Esophagus squamous epithelium (tissue), 5 donors: Measurements from ENCODE around the gene CNIH2. TPM values are rescaled to one million over a fixed set of nuclear protein-coding genes. Genes with fewer than 3 reads are reported as not detected.
"Not testable (repeated sequence)": the region's sequence is repeated elsewhere in the genome, so short reads cannot be mapped to it uniquely, and the experiment has no call there.

ENCODE experiments used
- DNase-seq: peaks from one replicate; lab custom pipeline; 2025; lab: John Stamatoyannopoulos, UW
- H3K27ac ChIP-seq, 4 donors: fragments of 200-600 bp; sonication (generic); one replicate each; pipeline ENCODE4 v1.5.1; 2016 to 2019; ENCODE audit warnings: mild to moderate bottlenecking in 1 of 4
- H3K27me3 ChIP-seq, 4 donors: fragments of 200-600 bp; sonication (generic); 1 replicate in 3 of 4; 2 replicates in 1 of 4; pipeline versions ENCODE4 v1.5.1 to v1.6.0; 2017 to 2021; ENCODE audit warnings: antibody characterized with exemption in 1 of 4
- H3K36me3 ChIP-seq, 3 donors: fragments of 200-600 bp; sonication (generic); one replicate each; pipeline ENCODE4 v1.5.1; 2016 to 2019
- H3K4me1 ChIP-seq, 3 donors: fragments of 200-600 bp; sonication (generic); one replicate each; pipeline ENCODE4 v1.5.1; 2017 to 2019
- H3K4me3 ChIP-seq, 4 donors: fragments of 200-600 bp; sonication (generic); 1 replicate in 3 of 4; 2 replicates in 1 of 4; pipeline ENCODE4 v1.5.1; 2016 to 2019; ENCODE audit warnings: mild to moderate bottlenecking in 2 of 4, moderate library complexity in 1 of 4
- H3K9me3 ChIP-seq, 3 donors: fragments of 200-600 bp; sonication (generic); one replicate each; pipeline ENCODE4 v1.5.1; 2016 to 2019
- POLR2A ChIP-seq, 4 donors: fragments of 450-650 bp; IDR thresholded peaks; one replicate each; pipeline ENCODE4 v1.6.1; 2017; ENCODE audit warnings: antibody characterized with exemption in 4 of 4, mild to moderate bottlenecking in 4 of 4, moderate library complexity in 3 of 4
- WGBS, 2 donors: methylation state at CpG; one replicate each; pipeline ENCODE4 v1.1.5; 2018; 5-methylcytosine and 5-hydroxymethylcytosine counted together
- intact Hi-C: fragments of 100-400 bp; cut with DNase I; formaldehyde crosslinking; loops from one replicate; pipeline ENCODE4 v1.15.0; 2022
- total RNA-seq, 4 donors: library from RNA; depleted of rRNA; stranded (reverse); fragments of >200 nt; gene quantifications; one replicate each; pipeline ENCODE4 v1.1.0, GENCODE V29; 2016
- TF ChIP-seq, protein P1 (sequence below), 6 experiments: fragments of 450-650 bp in 4 of 6; fragments of 200-600 bp in 2 of 6; sonication (generic) in 2 of 6; IDR thresholded peaks; one replicate each; pipeline ENCODE4 v1.5.1; 2016 to 2019; ENCODE audit warnings: antibody characterized with exemption in 6 of 6, mild to moderate bottlenecking in 4 of 6, moderate library complexity in 4 of 6
- donor health status: DM: yes; HTN: yes; CAD: no.

The CNIH2 gene
- total RNA-seq, 4 donors from 2014 or later, result 0.48 to 0.70 TPM; not detected in 2

DNA sequence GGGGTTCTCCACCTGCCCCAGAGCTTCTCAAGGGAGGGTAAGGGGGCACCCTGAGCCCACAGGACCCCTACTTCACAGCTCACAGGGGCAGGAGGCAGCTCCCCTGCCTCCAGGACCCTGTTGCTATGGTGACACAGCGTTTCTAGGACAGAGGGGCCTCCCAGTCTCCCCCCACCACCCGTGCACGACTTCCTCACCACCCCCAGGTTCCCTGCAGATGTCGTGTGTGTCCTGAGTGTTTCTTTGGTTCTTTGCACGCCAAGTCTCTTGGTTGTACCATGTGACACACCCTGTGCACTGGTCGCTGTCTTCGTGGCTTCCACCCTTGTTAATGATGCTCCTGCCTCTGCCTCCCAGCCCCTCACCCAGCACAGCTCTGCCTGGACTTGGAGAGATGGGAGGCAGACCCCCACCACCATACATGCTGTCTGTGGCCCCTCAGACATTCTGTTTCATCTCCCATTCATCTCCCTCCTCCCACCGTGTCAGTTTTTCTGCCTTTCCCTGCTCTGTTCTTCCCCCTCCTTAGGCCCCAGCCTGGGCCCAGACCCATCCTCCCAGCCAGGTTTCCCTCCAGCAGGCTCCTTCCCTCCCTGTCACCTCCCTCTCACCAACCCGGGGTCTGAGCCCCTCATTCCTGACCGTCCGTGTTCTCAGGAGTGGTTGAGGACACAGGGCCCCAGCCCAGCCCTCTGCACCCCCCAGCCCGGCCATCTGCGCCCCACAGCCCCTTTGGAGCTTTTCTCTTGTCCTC is 34.0 kb upstream of the CNIH2 start:
- H3K27me3 ChIP-seq, result no peaks in the 10 kb centered on the region
- H3K9me3 ChIP-seq, result no peaks in the 10 kb centered on the region
- H3K27ac ChIP-seq, result no peak overlapping the region
- intact Hi-C loops, result no loop called here
- no peaks in the 10 kb centered on the region for H3K4me1 ChIP-seq
- DNase-seq, result no peak
- no peak overlapping the region for H3K4me3 ChIP-seq
- TF ChIP-seq, protein P1, sequence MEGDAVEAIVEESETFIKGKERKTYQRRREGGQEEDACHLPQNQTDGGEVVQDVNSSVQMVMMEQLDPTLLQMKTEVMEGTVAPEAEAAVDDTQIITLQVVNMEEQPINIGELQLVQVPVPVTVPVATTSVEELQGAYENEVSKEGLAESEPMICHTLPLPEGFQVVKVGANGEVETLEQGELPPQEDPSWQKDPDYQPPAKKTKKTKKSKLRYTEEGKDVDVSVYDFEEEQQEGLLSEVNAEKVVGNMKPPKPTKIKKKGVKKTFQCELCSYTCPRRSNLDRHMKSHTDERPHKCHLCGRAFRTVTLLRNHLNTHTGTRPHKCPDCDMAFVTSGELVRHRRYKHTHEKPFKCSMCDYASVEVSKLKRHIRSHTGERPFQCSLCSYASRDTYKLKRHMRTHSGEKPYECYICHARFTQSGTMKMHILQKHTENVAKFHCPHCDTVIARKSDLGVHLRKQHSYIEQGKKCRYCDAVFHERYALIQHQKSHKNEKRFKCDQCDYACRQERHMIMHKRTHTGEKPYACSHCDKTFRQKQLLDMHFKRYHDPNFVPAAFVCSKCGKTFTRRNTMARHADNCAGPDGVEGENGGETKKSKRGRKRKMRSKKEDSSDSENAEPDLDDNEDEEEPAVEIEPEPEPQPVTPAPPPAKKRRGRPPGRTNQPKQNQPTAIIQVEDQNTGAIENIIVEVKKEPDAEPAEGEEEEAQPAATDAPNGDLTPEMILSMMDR (IDR thresholded peaks at IDR 0.05), result no peak
- TF ChIP-seq POLR2A (IDR thresholded peaks at IDR 0.05), result no peak
- WGBS, 2 donors, result 76 to 80% methylated on average over 13 of the region's 13 CpGs
- peaks cover 18 to 93% (median 28%) of the 10 kb centered on the region in 3 donors for H3K36me3 ChIP-seq

DNA sequence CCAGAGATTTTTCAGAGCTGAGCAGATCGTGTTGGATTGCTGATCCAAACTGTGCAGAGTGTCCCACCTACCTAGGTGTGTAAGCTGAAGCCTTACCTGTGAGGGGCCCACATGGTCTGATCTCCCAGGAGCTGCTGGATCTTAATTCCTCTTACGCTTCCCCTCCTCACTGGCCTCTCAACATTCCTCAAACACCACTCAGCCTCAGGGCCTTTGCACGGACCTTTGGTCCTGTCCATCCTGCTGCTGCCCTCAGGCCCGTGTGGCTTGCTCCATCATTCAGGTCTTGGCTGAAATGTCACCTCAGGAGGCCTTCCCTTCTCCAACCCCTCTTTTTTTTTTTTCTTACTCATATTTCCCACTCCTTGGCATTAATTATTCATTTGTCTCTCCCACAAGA is 30.7 kb upstream of the CNIH2 start:
- intact Hi-C loops, result no loop called here
- Histone ChIP-seq H3K4me1 (no peaks in the 10 kb centered on the region), H3K9me3 (no peaks in the 10 kb centered on the region), H3K4me3 (no peak overlapping the region), H3K27me3 (no peaks in the 10 kb centered on the region), H3K27ac (no peak overlapping the region), H3K36me3 (peaks cover 2 to 79% (median 9%) of the 10 kb centered on the region in 3 donors)
- WGBS, 2 donors, result 76 to 93% methylated on average over 4 of the region's 4 CpGs
- DNase-seq, result no peak
- no peak for TF ChIP-seq POLR2A (IDR thresholded peaks at IDR 0.05)
- TF ChIP-seq, protein P1 (IDR thresholded peaks at IDR 0.05), result no peak

DNA sequence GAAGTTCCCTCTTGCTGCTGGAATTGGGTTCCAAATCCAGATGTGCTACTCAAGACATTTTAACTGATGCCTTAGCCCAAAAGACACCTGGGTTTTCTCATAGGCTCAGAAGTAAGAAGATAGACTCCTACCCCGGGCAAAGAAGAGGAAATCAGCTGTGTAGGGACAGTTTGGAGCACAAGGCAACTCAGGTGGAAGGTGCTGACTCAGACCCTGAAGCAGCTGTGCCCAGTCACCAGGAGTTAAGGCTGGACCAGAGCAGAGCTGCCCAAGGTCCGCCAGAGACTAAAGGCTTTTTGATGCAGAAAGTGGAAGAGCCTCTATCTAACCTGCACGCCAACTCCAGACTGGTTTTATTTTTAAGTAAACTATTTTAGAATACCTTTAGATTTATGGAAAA is 30.2 kb upstream of the CNIH2 start:
- Histone ChIP-seq H3K36me3 (peaks cover 0 to 74% (median 9%) of the 10 kb centered on the region in 3 donors), H3K27me3 (no peaks in the 10 kb centered on the region), H3K9me3 (no peaks in the 10 kb centered on the region), H3K27ac (no peak overlapping the region), H3K4me3 (no peak overlapping the region), H3K4me1 (no peaks in the 10 kb centered on the region)
- 90 to 92% methylated on average over 3 of the region's 3 CpGs for WGBS, 2 donors
- no peak for DNase-seq
- intact Hi-C loops, result no loop called here
- no peak for TF ChIP-seq POLR2A (IDR thresholded peaks at IDR 0.05)
- TF ChIP-seq, protein P1 (IDR thresholded peaks at IDR 0.05), result no peak

DNA sequence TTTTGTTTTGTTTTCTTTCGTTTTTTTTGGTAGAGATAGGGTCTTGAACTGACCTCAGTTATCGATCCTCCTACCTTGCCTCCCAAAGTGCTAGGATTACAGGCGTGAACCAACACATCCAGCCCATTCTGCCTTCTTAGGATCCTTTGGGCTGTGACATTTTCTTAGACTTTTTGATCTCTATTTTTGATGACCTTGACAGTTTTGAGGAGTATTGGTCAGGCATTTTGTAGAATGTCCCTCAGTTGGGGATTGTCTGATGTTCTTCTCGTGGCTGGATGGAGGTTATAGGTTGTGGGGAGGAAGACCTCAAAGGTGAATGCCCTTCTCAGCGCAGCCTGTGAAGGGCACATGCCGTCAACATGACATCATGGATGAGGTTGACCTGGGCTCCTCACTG is 29.1 kb upstream of the CNIH2 start:
- no peak overlapping the region for H3K27ac ChIP-seq
- H3K36me3 ChIP-seq, result peaks cover 0 to 63% (median 6%) of the 10 kb centered on the region in 3 donors
- WGBS, 2 donors, result 79 to 82% methylated on average over 3 to 5 of the region's 6 CpGs
- H3K4me1 ChIP-seq, result no peaks in the 10 kb centered on the region
- no peaks in the 10 kb centered on the region for H3K9me3 ChIP-seq
- intact Hi-C loops, result no loop called here
- TF ChIP-seq, protein P1 (IDR thresholded peaks at IDR 0.05), result no peak
- TF ChIP-seq POLR2A (IDR thresholded peaks at IDR 0.05), result no peak
- DNase-seq, result no peak
- no peak overlapping the region for H3K4me3 ChIP-seq
- no peaks in the 10 kb centered on the region for H3K27me3 ChIP-seq

DNA sequence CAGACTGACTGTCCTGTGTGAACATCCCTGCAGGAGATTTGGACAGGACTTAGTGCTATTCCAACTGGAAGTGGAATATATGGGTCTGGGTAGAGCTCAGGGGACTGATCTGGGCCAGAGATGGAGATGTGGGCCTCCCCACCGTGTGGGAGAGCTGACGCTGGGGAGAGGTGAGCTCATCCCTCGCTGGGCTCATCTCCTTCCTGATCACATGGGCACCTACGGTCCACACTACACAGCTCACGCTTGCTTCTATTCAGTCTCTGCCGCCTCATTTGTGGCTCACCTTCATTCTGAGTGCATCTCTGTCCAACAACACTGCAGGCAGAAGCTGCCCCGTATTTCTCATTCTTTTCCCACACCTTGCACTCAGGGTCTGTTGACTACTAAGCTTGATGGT is 26.2 kb upstream of the CNIH2 start:
- no peaks in the 10 kb centered on the region for H3K27me3 ChIP-seq
- H3K9me3 ChIP-seq, result no peaks in the 10 kb centered on the region
- TF ChIP-seq, protein P1 (IDR thresholded peaks at IDR 0.05), result no peak
- TF ChIP-seq POLR2A (IDR thresholded peaks at IDR 0.05), result no peak
- no peak overlapping the region for H3K4me3 ChIP-seq
- intact Hi-C loops, result no loop called here
- 69 to 74% methylated on average over 7 of the region's 7 CpGs for WGBS, 2 donors
- no peak for DNase-seq
- H3K36me3 ChIP-seq, result peaks cover 0 to 34% (median 0%) of the 10 kb centered on the region in 3 donors
- H3K4me1 ChIP-seq, result peaks cover 0 to 6% (median 4%) of the 10 kb centered on the region in 3 donors
- H3K27ac ChIP-seq, result no peak overlapping the region

DNA sequence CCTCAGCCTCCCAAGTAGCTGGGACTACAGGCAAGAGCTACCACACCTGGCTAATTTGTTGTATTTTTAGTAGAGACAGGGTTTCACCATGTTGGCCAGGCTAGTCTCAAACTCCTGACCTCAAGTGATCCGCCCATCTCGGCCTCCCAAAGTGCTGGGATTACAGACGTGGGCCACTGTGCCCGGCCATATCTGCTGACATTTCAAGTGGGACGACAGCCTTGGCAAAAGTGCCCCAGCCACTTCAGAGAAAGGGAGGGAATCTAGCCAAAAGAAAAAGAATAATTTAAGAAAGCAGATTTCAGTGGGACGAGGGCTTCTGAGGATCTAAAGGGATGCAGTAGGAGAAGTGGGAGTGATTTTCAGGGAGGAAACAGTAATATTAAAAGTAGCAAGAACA is 24.9 kb upstream of the CNIH2 start:
- H3K9me3 ChIP-seq, H3K27ac ChIP-seq, H3K27me3 ChIP-seq, H3K4me3 ChIP-seq, intact Hi-C loops, DNase-seq: not testable (repeated sequence)
- WGBS, 2 donors, result 38 to 84% methylated on average over 3 to 6 of the region's 6 CpGs
- Histone ChIP-seq H3K4me1 (peaks cover 0 to 14% (median 7%) of the 10 kb centered on the region in 3 donors), H3K36me3 (peaks cover 0 to 22% (median 0%) of the 10 kb centered on the region in 3 donors)
